HG02884 (cell line): ENCODE results near the gene HDAC7.

ENCODE experiments used
- ATAC-seq: cut with Tn5 transposase; IDR thresholded peaks from one replicate; pipeline ENCODE4 v1.9.1; 2021; ENCODE audit warnings: mild to moderate bottlenecking, moderate library complexity; ENCODE audit not compliant: unreplicated experiment

HDAC7 gene

DNA sequence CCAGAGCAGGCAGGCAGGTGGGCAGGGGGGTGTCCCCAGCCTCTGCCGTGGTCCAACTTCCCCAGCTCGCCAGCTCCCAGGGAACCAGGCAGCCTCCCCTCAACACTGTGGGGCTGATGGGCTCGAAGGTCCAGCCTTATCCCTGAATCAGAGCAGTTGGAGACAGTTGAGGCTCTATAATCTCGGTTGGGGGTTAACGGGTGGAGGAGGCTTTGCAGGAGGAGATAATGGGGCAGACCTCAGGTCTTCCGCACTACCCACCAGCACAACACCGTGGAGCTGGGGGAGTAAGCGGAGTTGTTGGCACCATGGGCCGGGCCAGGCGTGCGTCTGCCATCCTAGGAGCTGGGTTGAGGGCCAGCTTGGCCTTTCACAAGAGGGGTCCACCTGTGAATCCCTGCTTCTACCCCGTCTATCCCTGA is 13.9 kb upstream of the HDAC7 start:
- no peak for ATAC-seq

DNA sequence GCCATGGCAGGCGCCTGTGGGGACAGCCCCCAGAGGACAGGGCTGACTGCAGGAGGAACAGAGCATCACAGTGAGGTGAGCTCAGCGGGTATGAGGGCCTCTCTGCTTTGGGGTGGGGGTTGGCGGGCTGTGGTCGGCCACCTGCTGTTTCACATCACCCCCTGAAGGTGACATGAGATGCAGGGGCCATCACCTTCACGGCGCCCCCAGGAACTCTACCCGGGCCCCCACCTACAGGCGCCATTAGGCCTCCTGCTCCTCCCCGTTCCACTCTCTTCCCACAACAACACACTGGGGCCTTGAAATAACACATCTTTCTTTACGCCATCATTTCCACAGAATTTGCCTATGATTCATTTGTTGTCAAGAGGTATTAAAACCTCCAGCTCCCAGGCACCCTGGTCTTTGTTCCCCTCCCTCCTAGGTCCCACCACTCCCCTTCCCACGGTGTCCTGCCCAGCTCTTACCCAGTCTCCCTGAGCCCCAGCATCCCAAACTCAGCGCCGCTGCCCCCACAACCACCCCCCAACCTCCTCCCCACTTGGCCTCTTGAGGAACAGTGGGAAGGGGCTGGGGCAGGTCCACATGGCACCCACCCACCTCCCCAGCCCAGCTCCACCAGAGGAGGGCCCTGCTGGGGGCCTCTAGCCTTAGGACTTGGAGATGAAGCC is 12.7 kb upstream of the HDAC7 start:
- no peak for ATAC-seq

DNA sequence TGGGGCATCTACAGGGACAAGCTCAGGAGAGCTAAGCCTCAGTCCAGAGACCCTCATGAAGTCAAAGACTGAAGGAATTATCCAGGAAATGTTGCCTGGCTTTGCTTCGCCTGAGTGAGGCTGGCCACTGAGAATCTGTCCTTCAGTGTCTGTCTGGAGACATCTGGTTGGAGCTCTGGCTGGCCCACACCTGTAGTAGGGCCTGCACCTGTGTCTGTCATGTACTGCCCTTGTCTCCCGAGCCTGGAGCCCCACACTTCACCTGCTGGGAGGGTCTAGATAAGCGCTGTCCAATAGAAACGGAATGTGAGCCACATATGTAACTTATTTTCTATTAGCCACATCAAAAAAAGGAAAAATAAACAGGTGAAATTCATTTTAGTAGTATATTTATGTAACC is 9.9 kb upstream of the HDAC7 start:
- ATAC-seq, result no peak

DNA sequence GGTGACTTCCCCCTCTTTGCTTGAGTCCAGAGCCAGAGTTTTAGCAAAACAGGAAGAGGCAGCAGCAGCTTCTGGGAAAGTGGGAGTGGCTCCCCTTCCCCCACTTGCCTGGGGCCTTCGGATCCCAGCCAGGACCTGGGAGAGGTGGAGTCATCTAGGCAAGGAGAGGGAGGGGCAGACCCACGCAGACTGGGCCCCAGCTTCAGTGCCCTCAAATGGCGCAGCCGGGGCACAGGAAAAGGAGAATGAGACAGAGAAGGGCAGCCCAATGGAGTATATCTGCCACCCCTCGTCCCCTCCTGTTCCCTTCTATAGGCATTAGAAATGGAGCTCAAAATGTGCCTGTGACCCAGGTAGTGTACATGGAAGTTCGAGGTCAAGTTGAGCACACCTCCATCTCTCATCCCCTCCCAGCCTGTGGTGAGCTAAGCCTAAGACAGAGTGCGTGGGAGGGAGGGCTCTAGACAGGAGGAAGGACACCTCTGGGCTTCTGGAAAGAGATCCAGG is 9.3 kb upstream of the HDAC7 start:
- no peak for ATAC-seq

GRCh38 chr12:47828008-47828975 is 8.6 kb upstream of the HDAC7 start:
- no peak for ATAC-seq

DNA sequence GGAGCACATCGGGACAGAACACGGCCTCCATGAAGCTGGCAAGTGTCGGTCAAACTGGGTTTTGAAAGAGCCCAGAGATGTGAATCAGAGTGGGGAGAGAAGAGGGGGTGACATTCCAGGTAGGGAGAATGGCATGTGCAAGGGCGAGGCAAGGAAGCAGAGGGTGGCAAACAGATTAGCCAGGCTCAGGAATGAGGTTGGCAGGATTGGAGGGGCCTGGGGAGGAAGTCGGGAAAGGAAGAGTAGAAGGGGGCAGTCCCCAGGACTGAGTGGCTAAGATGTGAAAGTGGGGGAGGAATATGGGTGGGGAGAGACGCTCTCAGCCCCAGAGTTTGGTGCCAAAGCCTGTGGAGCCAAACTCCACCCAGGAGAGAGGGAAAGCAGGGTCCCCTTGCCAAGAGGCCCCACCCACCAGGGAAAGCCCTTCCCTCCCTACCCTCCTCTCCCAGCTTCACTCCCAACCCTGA is 5.5 kb upstream of the HDAC7 start:
- ATAC-seq, result no peak

DNA sequence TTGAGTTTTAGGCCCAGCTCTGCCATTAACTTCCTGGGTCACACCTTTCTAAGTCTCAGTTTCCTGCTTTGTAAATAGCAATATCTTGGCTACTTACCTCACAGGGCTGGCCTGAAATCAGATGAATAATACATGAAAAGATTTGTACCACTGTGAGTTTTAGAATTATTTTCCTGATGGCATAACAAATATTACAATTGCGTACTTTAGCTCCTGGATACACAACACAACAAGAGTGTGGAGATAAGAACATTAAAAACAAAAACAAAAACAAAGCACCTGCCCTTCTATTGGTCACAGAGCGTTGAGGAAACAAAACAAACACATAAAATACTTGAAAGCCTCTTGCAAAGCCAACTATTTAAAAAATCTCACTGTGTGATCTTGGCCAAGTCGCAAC is 4.9 kb upstream of the HDAC7 start:
- no peak for ATAC-seq

DNA sequence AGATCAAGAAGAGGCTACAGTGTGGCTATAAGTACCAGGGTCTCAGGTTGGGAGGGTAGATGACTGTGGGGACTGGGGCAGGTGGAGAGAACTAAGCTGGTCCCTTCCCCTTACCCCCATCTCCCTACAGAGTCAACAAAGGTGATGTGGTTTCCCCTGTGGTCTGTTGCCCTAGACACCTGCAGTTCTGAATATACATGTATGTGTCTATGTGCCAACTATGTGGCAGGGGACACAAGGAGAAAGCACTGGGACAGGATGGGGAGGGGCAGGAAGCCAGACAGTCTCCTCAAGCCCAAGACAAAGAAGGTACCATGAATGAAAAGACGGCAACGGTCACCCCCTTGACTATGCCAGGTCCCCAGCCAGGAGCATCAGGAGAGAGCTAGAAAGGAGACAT is 4.5 kb upstream of the HDAC7 start:
- ATAC-seq, result no peak

GRCh38 chr12:47823422-47824086 is 3.9 kb upstream of the HDAC7 start:
- ATAC-seq, result no peak

GRCh38 chr12:47822863-47823262 is 3.2 kb upstream of the HDAC7 start:
- no peak for ATAC-seq

DNA sequence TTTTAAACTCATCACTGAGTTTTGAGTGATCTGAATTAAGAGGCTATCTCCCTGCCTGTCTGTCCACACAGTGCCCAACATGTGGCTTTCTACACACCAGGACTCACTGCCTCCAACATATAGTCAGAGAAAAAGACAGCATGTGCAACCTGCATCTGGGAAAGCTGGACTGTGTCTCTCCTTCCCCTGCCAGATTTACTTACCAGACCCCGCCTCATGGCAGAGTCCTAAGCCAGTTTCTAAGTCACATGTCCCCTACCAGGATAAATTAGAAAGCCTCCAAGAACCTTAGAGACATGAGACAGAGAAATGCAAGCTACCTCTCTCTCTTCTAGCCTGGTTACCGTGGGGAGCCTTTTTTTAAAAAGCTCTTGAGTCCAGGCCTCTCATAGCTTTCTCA is 2.7 kb upstream of the HDAC7 start:
- no peak for ATAC-seq

- no peak for ATAC-seq
Observed at GRCh38 chr12:47821346-47821706, 1.6 kb upstream of the HDAC7 start.

- no peak for ATAC-seq
Observed at GRCh38 chr12:47820631-47821345, 1.1 kb upstream of the HDAC7 start.

- peak; percentile 22 for ATAC-seq
Observed at GRCh38 chr12:47819138-47819895, 386 bp downstream of the HDAC7 start.

- peak; percentile 5 for ATAC-seq
Observed at GRCh38 chr12:47818467-47819137, 1.1 kb downstream of the HDAC7 start.

- ATAC-seq, result no peak
Observed at GRCh38 chr12:47818007-47818376, 1.7 kb downstream of the HDAC7 start.

- no peak for ATAC-seq
Observed at GRCh38 chr12:47817272-47818006, 2.3 kb downstream of the HDAC7 start.

DNA sequence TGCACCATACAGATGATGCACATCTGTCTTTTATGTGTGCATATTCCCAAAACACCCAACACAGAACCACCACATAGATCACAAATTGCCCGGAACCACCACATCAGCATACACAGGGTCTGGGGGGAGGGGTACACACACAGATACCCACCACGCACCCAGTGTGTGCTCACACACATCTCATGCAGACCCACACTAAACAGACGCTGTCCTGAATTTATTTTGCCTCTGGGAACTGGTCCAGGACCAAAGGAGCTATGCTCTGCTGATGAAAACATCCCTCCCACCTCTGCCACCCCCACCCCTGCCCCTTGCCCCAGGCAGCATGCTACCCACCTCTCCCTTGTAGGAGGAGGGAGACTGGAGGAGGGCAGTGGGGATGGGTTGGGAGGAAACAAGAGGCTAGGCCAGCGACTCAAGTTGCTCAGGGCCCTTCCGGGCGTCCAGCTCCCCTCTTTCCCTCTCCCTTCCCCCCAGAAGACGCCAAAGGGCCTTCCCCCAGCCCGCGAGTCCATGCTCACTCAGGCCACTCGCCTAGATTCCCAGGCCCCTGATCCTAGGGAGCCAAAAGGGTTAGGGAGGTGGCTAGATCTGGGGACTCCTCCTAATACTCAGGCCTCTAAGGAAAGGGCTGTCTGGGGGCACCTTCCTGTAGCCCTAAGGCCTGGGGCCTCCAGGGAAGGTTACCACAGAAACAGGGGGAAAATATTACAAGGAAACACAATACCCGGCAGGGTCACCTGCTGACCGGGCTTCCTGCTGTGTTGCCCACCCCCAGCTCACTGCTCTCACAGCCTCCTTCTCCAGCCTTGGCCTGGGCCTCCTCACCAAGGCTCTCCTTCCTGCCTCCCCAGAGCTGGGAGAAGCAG is 3.1 kb downstream of the HDAC7 start:
- ATAC-seq, result no peak
